ENCODE data around the gene PRR5L.
"Not testable (repeated sequence)": the region's sequence is repeated elsewhere in the genome, so short reads cannot be mapped to it uniquely, and the experiment has no call there.

PRR5L gene

GRCh38 chr11:36509201-36509639, 213.1 kb downstream of the PRR5L start:
- H3K27ac ChIP-seq (ENCODE audit: low read depth, low read length) = peak overlapping the region; percentile 23
- peak overlapping the region; percentile 97 for H3K4me3 ChIP-seq (ENCODE audit: low read depth, low read length)
- no peaks in the 10 kb centered on the region for H3K4me1 ChIP-seq (ENCODE audit: control insufficient read depth, insufficient read depth, low read length)
- no peaks in the 10 kb centered on the region for H3K36me3 ChIP-seq (ENCODE audit: control insufficient read depth, insufficient read depth, low read length)
- H3K27me3 ChIP-seq (ENCODE audit: control insufficient read depth, insufficient read depth, low read length) = no peaks in the 10 kb centered on the region
- H3K9me3 ChIP-seq (ENCODE audit: control insufficient read depth, insufficient read depth, low read length) = no peaks in the 10 kb centered on the region
- H3K9ac ChIP-seq (ENCODE audit: low read depth, low read length) = peak overlapping the region; percentile 93; the same call in 1 of the 2 replicates

- Histone ChIP-seq H3K4me1 (ENCODE audit: control insufficient read depth, insufficient read depth, low read length) (no peaks in the 10 kb centered on the region), H3K4me3 (ENCODE audit: low read depth, low read length) (peak within 1 kb of the TSS; percentile 97), H3K27me3 (ENCODE audit: control insufficient read depth, insufficient read depth, low read length) (no peaks in the 10 kb centered on the region), H3K9me3 (ENCODE audit: control insufficient read depth, insufficient read depth, low read length) (no peaks in the 10 kb centered on the region), H3K9ac (ENCODE audit: low read depth, low read length) (peak within 1 kb of the TSS; percentile 93), H3K36me3 (ENCODE audit: control insufficient read depth, insufficient read depth, low read length) (no peaks in the 10 kb centered on the region), H3K27ac (ENCODE audit: low read depth, low read length) (peak within 1 kb of the TSS; percentile 84)
These were observed 213.9 kb downstream of the PRR5L start, which contains the start of gene TRAF6 for GRCh38 chr11:36509694-36510593. TSS of gene TRAF6 (minus strand) at chr11:36510272. CDS start at chr11:36501515, 8,757 bp downstream.

GRCh38 chr11:36510594-36510942, 214.5 kb downstream of the PRR5L start:
- no peaks in the 10 kb centered on the region for H3K36me3 ChIP-seq (ENCODE audit: control insufficient read depth, insufficient read depth, low read length)
- H3K4me3 ChIP-seq (ENCODE audit: low read depth, low read length) = peak overlapping the region; percentile 97
- no peaks in the 10 kb centered on the region for H3K4me1 ChIP-seq (ENCODE audit: control insufficient read depth, insufficient read depth, low read length)
- H3K9ac ChIP-seq (ENCODE audit: low read depth, low read length) = peak overlapping the region; percentile 93; the same call in 1 of the 2 replicates
- no peaks in the 10 kb centered on the region for H3K9me3 ChIP-seq (ENCODE audit: control insufficient read depth, insufficient read depth, low read length)
- no peaks in the 10 kb centered on the region for H3K27me3 ChIP-seq (ENCODE audit: control insufficient read depth, insufficient read depth, low read length)
- no peak overlapping the region for H3K27ac ChIP-seq (ENCODE audit: low read depth, low read length)

GRCh38 chr11:36511062-36511461, 215.0 kb downstream of the PRR5L start:
- H3K27ac ChIP-seq (ENCODE audit: low read depth, low read length); H3K9me3 ChIP-seq (ENCODE audit: control insufficient read depth, insufficient read depth, low read length); H3K27me3 ChIP-seq (ENCODE audit: control insufficient read depth, insufficient read depth, low read length); H3K36me3 ChIP-seq (ENCODE audit: control insufficient read depth, insufficient read depth, low read length); H3K4me3 ChIP-seq (ENCODE audit: low read depth, low read length); H3K4me1 ChIP-seq (ENCODE audit: control insufficient read depth, insufficient read depth, low read length); H3K9ac ChIP-seq (ENCODE audit: low read depth, low read length): not testable (repeated sequence)

- H3K9ac ChIP-seq (ENCODE audit: low read depth, low read length) = no peak overlapping the region
- no peaks in the 10 kb centered on the region for H3K27me3 ChIP-seq (ENCODE audit: control insufficient read depth, insufficient read depth, low read length)
- H3K4me3 ChIP-seq (ENCODE audit: low read depth, low read length) = no peak overlapping the region
- H3K9me3 ChIP-seq (ENCODE audit: control insufficient read depth, insufficient read depth, low read length) = no peaks in the 10 kb centered on the region
- no peak overlapping the region for H3K27ac ChIP-seq (ENCODE audit: low read depth, low read length)
- no peaks in the 10 kb centered on the region for H3K4me1 ChIP-seq (ENCODE audit: control insufficient read depth, insufficient read depth, low read length)
- no peaks in the 10 kb centered on the region for H3K36me3 ChIP-seq (ENCODE audit: control insufficient read depth, insufficient read depth, low read length)
These were observed 215.9 kb downstream of the PRR5L start for GRCh38 chr11:36512016-36512415.

DNA sequence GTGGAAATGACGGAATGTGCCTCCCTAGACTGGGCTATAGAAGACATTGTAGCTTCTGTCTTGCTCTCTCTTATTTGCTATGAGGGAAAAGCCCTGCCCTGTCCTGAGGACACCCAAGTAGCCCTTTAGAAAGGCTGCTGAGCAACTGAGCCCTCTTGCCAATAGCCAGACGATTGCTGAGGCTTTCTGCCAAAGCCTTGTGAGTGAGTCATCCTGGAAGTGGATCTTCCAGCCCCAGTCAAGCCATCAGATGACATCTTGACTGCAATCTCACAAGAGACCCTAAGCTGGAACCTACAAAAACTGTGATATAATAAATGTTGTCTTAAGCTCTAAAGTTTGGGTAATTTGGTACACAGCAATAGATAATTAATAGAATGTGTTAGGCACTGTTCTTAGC, 217.9 kb downstream of the PRR5L start:
- no peaks in the 10 kb centered on the region for H3K36me3 ChIP-seq (ENCODE audit: control insufficient read depth, insufficient read depth, low read length)
- no peaks in the 10 kb centered on the region for H3K27me3 ChIP-seq (ENCODE audit: control insufficient read depth, insufficient read depth, low read length)
- no peak overlapping the region for H3K4me3 ChIP-seq (ENCODE audit: low read depth, low read length)
- H3K4me1 ChIP-seq (ENCODE audit: control insufficient read depth, insufficient read depth, low read length) = no peaks in the 10 kb centered on the region
- H3K27ac ChIP-seq (ENCODE audit: low read depth, low read length) = no peak overlapping the region
- H3K9me3 ChIP-seq (ENCODE audit: control insufficient read depth, insufficient read depth, low read length) = no peaks in the 10 kb centered on the region
- H3K9ac ChIP-seq (ENCODE audit: low read depth, low read length) = no peak overlapping the region
